Stimulated activated CD8-positive, alpha-beta memory T cell treated with anti-CD3 and anti-CD28 coated beads, Interleukin-2, amount 100 ng/mL, for 1 hour (primary cell): ENCODE measurements around the gene FCN1.
"Not testable (repeated sequence)": the region's sequence is repeated elsewhere in the genome, so short reads cannot be mapped to it uniquely, and the experiment has no call there.

Source experiments
- DNase-seq, 2 donors: peaks; one replicate each; pipeline ENCODE4 v3.0.0-alpha.2; 2020; ENCODE audit warnings: low read depth in 2 of 2

The FCN1 gene

GRCh38 chr9:134917431-134918373, at the start of gene FCN1:
FCN1 (minus strand) TSS chr9:134917912; CDS start chr9:134917871, 41 bp downstream.
- no peak for DNase-seq

GRCh38 chr9:134966697-134967546, 49.2 kb upstream of the FCN1 start:
- no peak for DNase-seq

DNA sequence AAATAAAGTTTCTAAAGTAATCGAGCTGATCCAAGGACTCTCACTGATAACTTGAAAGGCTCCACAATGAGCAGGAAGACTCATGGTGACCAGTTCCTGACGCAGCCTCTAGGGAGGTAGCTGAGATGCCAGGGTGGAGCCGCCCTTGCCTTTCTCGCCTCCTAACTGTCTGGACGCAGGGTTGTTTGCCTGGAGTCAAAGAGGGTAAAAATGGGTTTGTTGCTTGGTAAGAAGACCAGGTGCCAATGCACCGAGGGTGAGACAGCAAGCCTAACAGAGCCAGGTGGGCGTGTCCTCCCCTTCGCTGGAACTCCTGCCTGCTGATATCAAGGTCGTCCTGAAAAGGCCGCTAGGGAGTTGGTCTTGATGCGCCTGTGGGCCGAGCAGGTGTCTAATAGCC, 48.6 kb upstream of the FCN1 start:
- DNase-seq, result no peak

GRCh38 chr9:134965851-134966250, 48.1 kb upstream of the FCN1 start:
- no peak for DNase-seq

GRCh38 chr9:134965411-134965810, 47.7 kb upstream of the FCN1 start:
- DNase-seq, result no peak

DNA sequence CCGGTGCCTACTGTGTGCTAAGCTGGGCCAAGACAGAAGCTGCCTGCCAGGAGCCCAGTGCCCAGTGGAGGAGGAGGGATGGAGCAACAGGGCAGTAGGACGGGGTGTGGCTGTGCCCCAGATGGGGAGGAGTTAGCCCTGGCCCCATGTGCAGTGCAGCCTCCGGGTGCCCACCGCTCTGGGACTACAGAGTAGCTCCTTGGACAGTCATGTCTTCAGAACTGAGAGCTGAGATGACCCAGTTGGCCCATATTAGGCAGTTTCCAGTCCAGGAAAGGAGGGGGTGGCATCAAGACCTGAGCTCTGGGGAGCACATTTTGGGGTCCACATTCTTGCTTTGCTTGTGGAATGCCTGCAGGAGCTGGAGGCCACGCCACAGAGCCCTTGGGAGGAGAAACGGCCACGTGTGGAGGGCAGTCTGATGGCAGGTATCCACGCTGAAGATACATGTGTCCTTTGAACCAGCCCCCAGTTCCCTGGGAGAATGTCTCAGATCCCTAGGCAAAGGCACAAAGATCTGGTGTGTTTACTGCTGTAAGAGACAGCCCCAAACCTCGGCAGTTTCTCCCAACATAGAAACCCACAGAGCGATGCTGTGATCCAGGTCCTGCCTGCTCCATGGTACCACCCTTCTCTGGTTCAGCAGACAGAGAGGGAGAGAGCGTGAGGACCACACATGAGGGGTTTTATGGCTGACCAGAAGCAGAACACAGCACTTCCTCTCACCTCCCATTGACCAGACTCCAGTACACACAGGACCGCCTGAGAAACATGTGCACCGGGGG, 46.8 kb upstream of the FCN1 start:
- no peak for DNase-seq

GRCh38 chr9:134963546-134963945, 45.8 kb upstream of the FCN1 start:
- no peak for DNase-seq

GRCh38 chr9:134962973-134963364, 45.3 kb upstream of the FCN1 start:
- DNase-seq, result no peak

DNA sequence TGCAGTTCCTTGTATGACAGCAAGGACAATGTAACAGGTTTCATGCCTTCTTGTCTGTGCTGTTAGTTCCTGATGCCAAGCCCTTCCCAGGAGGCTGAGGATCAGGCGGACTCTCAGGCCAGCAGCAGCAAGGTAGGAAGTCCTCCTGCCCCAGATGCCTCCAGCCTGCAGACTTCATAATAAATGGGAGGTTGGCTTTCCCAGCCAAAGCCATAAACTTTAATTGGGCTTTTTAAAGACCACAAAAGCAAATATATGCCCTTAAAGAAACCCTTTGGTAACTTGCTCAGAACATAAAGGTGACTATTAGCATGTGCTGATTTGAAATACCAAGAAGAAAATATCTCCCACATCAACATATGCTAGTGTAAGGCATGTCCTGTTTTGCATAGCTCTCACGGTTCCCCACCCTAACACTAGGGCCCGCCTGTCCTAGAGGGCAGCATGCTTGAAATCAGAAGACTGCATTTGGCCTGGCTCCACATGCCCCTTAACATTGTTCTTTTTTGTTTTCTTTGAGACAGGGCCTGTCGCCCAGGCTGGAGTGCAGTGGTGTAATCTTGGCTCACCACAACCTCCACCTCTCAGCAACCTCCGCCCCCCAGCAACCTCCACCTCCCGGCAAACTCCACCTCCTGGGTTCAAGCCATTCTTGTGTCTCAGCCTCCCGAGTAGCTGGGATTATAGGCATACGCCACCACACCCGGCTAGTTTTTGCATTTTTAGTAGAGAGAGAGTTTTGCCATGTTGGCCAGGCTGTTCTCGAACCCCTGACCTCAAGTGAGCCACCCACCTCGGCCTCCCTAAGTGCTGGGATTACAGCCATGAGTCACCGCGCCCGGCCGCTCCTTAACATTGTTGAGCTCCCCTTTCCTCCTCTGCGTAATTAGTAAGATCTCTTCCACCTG, 44.6 kb upstream of the FCN1 start:
- DNase-seq, result no peak

GRCh38 chr9:134961331-134962064, 43.8 kb upstream of the FCN1 start:
- no peak for DNase-seq

DNA sequence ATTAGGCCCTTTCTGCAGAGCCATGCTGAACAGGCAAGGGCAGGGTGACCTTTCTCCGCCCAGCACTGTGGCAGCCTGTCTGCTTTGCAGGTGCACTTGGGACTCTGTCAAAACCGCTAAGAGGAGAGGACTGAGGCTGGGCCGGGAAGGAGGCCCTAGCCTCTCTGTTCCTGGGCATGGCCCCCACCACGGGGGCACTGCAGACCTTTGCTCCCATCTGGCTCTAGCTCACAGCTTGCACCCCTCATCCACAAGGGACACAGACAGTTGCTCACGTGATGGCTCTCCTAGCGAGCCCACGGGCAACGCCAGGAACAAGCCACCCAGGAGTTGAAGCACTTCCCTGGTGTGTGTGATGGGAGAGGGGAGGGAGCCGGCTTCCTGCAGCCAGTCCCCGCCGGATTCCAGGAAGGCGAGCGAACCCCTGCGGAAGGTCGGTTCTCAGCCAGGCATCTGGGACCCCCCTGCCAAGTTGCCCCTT, 43.0 kb upstream of the FCN1 start:
- no peak for DNase-seq

GRCh38 chr9:134959971-134960310, 42.2 kb upstream of the FCN1 start:
- no peak for DNase-seq

- no peak for DNase-seq
Measured at GRCh38 chr9:134959126-134959970, 41.6 kb upstream of the FCN1 start.

DNA sequence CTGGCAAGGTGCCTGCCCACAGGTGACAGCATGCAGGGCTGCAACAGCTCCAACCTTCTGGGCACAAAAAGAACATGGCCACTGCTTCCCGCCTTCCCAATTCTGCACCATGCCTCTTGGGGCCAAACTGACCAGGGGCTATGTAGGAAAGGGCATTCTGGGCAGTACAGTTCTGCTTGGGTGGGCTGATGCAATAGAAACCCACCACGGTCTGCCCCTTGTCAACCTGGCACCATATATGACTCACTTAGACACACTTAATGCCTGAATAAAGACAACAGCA, 40.2 kb upstream of the FCN1 start:
- DNase-seq, result no peak

- no peak for DNase-seq
Measured at GRCh38 chr9:134957165-134957944, 39.6 kb upstream of the FCN1 start.

DNA sequence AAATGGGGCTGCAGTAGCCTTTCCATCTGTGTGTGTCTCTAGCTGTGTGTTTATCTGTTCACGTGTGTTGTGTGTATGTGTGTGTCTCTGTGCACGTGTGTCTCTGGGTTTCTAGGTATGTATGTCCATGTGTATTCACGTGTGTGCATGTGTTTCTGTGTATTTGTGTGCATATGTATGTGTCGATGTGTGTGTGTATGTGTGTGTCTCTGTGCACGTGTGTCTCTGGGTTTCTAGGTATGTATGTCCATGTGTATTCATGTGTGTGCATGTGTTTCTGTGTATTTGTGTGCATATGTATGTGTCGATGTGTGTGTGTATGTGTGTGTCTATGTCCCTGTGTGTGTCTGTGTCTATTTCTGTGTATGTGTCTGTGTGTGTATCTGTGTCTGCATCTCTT, 38.7 kb upstream of the FCN1 start:
- DNase-seq, result not testable (repeated sequence)

- DNase-seq, result no peak
Measured at GRCh38 chr9:134955801-134956200, 38.1 kb upstream of the FCN1 start.

GRCh38 chr9:134955156-134955555, 37.4 kb upstream of the FCN1 start:
- no peak for DNase-seq

DNA sequence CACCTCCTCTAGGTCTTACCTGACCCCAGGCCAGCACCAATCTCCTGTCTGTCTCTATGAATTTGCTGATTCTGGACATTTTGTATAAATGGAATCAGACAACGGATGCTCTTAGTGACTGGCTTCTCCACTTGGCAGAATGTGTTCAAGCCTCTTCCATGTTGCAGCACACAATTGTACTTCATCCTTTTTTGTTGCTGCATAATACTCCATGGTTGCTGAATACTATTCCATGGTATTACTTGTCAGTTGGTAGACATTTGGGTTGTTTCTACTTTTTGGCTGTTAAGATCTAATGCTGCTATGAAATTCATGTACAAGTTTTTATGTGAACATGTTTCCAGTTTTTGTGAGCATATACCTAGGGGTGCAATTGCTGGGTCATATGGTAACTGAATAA, 34.3 kb upstream of the FCN1 start:
- DNase-seq, result no peak
